Measurements from ENCODE around the gene AOAH.

AOAH gene

DNA sequence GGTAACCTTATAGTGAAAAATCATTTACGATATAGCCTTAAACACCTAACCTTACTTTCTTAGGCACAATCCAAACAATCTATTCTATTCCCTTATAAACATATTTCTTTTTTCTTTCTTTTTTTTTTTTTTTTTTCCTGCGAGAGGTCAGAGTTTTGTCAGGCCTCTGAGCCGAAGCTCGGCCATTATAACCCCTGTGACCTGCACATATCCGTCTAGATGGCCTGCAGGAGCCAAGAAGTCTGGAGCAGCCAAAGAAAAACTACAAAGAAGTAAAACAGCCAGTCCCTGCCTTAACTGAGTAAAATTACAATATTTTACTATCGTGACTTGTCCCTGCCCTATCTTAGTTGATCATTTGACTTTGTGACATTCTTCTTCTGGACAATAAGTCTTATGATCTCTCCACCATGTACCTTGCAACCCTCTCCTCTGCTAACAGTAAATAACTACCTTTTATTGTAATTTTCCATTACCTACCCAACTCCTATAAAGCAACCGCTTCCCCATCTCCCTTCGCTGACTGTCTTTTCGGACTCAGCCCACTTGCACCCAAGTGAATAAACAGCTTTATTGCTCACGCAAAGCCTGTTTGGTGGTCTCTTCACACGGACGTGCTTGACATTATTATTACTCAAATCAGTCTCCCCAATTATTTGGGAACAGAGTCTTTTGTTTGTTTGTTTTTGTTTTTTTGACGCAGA, 64.5 kb downstream of the AOAH start:
- no peak for DNase-seq (ENCODE audit: low read depth)
- no peak overlapping the region for H3K4me3 ChIP-seq (ENCODE audit: low read depth, low read length)
- TF ChIP-seq, protein P1, sequence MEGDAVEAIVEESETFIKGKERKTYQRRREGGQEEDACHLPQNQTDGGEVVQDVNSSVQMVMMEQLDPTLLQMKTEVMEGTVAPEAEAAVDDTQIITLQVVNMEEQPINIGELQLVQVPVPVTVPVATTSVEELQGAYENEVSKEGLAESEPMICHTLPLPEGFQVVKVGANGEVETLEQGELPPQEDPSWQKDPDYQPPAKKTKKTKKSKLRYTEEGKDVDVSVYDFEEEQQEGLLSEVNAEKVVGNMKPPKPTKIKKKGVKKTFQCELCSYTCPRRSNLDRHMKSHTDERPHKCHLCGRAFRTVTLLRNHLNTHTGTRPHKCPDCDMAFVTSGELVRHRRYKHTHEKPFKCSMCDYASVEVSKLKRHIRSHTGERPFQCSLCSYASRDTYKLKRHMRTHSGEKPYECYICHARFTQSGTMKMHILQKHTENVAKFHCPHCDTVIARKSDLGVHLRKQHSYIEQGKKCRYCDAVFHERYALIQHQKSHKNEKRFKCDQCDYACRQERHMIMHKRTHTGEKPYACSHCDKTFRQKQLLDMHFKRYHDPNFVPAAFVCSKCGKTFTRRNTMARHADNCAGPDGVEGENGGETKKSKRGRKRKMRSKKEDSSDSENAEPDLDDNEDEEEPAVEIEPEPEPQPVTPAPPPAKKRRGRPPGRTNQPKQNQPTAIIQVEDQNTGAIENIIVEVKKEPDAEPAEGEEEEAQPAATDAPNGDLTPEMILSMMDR (IDR thresholded peaks at IDR 0.05; ENCODE audit: control insufficient read depth, extremely low read depth, insufficient read depth) = no peak

DNA sequence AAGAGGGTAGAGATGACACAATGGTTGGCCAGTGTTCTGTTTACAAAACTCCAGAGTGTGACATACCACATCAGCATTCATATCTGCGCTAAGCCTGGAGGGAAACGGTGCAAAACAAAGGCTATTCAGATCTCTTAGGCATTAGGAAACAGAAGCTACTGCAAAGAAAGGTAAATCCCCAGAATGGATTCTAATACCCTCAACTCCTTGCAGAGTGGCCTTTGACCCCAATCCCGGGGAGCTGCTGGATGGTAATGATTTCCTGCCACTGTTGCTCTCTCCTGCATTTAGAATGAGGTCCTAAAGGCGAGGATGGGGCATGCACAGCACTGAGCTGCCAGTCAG, 65.2 kb downstream of the AOAH start:
- DNase-seq (ENCODE audit: low read depth) = no peak
- TF ChIP-seq, protein P1 (IDR thresholded peaks at IDR 0.05; ENCODE audit: control insufficient read depth, extremely low read depth, insufficient read depth) = no peak
- no peak overlapping the region for H3K4me3 ChIP-seq (ENCODE audit: low read depth, low read length)

DNA sequence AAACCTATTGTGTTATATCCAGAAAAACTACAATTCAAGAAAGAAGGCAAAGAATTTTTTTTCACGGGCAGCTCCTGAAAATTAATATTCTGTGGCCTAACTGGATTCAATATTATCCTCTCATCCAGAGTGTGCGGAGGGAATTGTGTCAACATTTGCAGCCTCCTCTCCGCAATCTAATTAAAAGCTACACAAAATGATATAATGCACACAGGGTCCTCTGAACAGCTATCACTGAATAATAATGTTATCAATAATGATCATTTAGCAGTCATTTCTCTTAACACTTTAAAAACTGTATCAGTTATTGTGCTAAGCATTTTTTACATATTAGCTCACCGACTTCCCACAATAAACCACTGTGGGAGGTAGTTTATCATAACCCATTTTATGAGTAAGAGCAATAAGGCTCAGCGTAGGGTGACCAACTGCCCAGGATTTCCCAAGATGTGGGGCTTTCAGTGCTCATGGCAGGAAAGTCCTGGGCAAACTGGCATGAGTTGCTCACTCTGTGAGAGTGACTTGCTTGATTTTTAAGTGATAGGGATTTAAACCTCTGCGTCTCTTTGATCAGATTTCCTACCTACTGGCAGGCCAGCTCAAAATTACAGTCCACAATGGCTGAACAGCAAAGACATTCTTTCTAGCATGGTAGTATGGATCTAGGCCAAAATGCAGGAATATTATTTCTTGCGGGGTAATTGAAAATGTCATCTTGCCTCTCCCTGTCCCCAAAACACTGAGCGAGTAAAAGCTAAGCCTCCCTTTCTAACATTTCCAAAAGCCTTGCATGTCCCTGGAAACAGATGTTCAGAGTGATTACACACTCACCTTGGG, 65.7 kb downstream of the AOAH start:
- H3K4me3 ChIP-seq (ENCODE audit: low read depth, low read length) = no peak overlapping the region
- no peak for DNase-seq (ENCODE audit: low read depth)
- TF ChIP-seq, protein P1 (IDR thresholded peaks at IDR 0.05; ENCODE audit: control insufficient read depth, extremely low read depth, insufficient read depth) = no peak

DNA sequence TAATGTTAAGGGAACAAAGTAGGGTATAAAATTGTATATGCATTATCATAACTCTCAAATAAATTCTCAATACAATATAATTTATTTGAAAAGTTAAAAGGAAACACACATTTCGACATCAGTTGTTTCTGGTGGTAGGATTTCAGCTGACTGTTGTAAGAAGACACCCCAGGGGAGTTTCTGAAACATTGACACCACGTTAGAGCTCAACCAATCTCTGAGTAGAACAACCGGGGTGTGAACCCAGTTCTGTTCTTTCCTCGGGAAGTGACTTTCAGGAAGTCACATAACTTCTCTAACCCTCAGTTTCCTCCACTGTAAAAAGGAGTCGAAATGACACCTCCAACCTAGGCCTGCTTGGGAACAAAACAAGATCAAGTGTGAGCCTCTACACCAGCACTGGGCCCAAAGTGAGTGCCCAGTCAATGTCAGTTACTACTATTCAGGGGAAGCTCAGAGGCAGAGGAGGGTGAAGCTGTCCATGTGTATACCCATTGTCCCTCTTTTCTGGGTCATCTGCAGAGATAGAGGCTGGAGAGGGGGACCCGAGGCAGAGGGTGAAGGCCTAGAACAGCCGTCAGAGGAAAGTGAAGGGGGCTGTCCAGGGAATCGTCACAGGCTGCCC, 67.1 kb downstream of the AOAH start:
- DNase-seq (ENCODE audit: low read depth) = no peak
- TF ChIP-seq, protein P1 (IDR thresholded peaks at IDR 0.05; ENCODE audit: control insufficient read depth, extremely low read depth, insufficient read depth) = no peak
- H3K4me3 ChIP-seq (ENCODE audit: low read depth, low read length) = no peak overlapping the region

DNA sequence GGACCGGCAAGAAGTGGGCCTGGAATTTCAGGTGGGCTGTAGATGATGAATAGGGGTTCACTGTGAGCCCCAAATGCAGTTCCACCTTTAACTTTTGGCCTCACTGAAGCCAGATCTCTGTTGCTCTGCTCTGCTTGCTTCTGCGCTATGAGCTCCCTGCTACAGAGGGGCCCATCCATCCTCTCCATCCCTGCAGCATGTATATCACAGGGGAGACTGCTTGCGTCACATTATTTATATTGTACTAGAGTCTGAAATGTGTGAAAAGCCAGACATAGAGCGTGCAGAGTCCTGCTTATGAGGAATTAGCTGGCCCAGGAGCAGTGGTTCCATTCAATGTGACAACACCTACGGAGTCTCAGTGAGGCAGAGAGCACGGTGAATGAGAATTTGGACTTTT, 69.9 kb downstream of the AOAH start:
- H3K4me3 ChIP-seq (ENCODE audit: low read depth, low read length) = no peak overlapping the region
- DNase-seq (ENCODE audit: low read depth) = no peak
- TF ChIP-seq, protein P1 (IDR thresholded peaks at IDR 0.05; ENCODE audit: control insufficient read depth, extremely low read depth, insufficient read depth) = no peak

DNA sequence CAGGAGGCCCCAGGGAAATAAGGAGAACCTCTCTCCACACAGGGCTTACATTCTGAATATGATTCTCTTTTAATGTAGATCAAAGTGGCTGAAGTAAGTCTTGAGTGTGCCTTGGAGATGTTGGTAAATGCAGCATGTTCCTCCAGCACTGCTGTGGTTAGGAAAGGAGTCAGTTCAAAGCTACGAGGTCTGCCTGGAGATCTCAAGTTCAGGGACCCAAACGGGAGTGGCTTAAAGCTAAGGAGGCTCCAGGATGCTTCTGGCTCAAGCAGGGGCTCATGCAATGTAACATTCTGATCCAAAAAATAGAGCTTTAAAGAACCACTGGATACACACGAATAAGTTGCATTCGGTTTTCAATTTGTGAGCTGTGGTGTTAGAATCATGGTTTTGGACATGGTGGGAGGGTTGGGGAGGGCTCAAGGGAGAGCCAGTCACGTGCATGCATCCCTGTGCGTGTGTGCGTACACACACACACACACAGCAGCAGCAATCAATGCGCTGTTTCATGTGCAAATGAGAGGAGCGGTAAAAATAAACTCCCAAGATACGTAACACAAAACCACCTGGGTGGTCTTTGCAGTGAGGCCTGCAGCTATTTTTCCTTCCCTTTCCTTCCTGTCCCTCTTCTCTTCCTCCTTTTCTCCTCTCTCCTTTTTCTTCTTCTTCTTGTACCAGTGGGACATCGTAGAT, 70.5 kb downstream of the AOAH start:
- TF ChIP-seq, protein P1 (IDR thresholded peaks at IDR 0.05; ENCODE audit: control insufficient read depth, extremely low read depth, insufficient read depth) = no peak
- no peak for DNase-seq (ENCODE audit: low read depth)
- no peak overlapping the region for H3K4me3 ChIP-seq (ENCODE audit: low read depth, low read length)
